Neural cell (in vitro differentiated cells): ENCODE data around the gene TRMT11. TPM values are rescaled to one million over a fixed set of nuclear protein-coding genes. Genes with fewer than 3 reads are reported as not detected.

Source experiments
- H2AFZ ChIP-seq: fragments of 200-600, 300-800 bp; sonication (generic), shearing (Covaris generic); 2 replicates; pipeline ENCODE4 v1.6.0; 2014; ENCODE audit warnings: low read depth, mild to moderate bottlenecking, antibody characterized with exemption, low read length, moderate library complexity
- H3F3A ChIP-seq: fragments of 200-600 bp; shearing (Covaris generic); 2 replicates; pipeline ENCODE4 v1.6.1; 2016; ENCODE audit warnings: mild to moderate bottlenecking, moderate library complexity, mixed read lengths, antibody characterized with exemption, low read length; ENCODE audit not compliant: insufficient read depth, poor library complexity, severe bottlenecking
- H3K27ac ChIP-seq: fragments of 200-600, 300-800 bp; sonication (generic), shearing (Covaris generic); 2 replicates; pipeline ENCODE4 v1.5.1; 2014; ENCODE audit warnings: mild to moderate bottlenecking, low read length, moderate library complexity
- H3K27me3 ChIP-seq: fragments of 300-800, 200-600 bp; sonication (generic), shearing (Covaris generic); 2 replicates; pipeline ENCODE4 v1.6.0; 2014; ENCODE audit warnings: mild to moderate bottlenecking, low read depth, low read length, moderate library complexity; ENCODE audit not compliant: insufficient read depth
- H3K36me3 ChIP-seq: fragments of 300-800, 200-600 bp; sonication (generic), shearing (Covaris generic); 2 replicates; pipeline ENCODE4 v1.5.1; 2014; ENCODE audit warnings: mild to moderate bottlenecking, antibody characterized with exemption, low read length, moderate library complexity; ENCODE audit not compliant: insufficient read depth
- H3K4me2 ChIP-seq: fragments of 300-800, 200-600 bp; sonication (generic), shearing (Covaris generic); 2 replicates; pipeline ENCODE4 v1.6.0; 2014; ENCODE audit warnings: mild to moderate bottlenecking, low read length
- H3K4me3 ChIP-seq: fragments of 300-800, 200-600 bp; sonication (generic), shearing (Covaris generic); 2 replicates; pipeline ENCODE4 v1.5.1; 2014; ENCODE audit warnings: mild to moderate bottlenecking, low read length, moderate library complexity
- H3K79me2 ChIP-seq: fragments of 200-600 bp; shearing (Covaris generic); replicated peaks from 2 replicates; pipeline ENCODE4 v1.6.0; 2014; ENCODE audit warnings: mild to moderate bottlenecking, low read length, moderate library complexity; ENCODE audit not compliant: insufficient read depth
- H3K9ac ChIP-seq: fragments of 300-800, 200-600 bp; sonication (generic), shearing (Covaris generic); 2 replicates; pipeline ENCODE4 v1.6.1; 2016; ENCODE audit warnings: mild to moderate bottlenecking, low read length, mixed read lengths
- H3K9me2 ChIP-seq: fragments of 200-600 bp; shearing (Covaris generic); 2 replicates; pipeline ENCODE4 v1.6.1; 2016; ENCODE audit warnings: mild to moderate bottlenecking, low read length, mixed read lengths; ENCODE audit not compliant: insufficient read depth
- H3K9me3 ChIP-seq: fragments of 200-600, 300-800 bp; sonication (generic), shearing (Covaris generic); 2 replicates; pipeline ENCODE4 v1.6.1; 2016; ENCODE audit warnings: mild to moderate bottlenecking, mixed run types, low read length, moderate library complexity, mixed read lengths
- H4K20me1 ChIP-seq: fragments of 200-600 bp; shearing (Covaris generic); 2 replicates; pipeline ENCODE4 v1.6.1; 2016; ENCODE audit warnings: mild to moderate bottlenecking, mixed run types; ENCODE audit not compliant: insufficient read depth
- EP300 ChIP-seq: fragments of 450-650 bp; conservative IDR thresholded peaks from 2 replicates; pipeline ENCODE4 v1.6.1; 2014; ENCODE audit warnings: antibody characterized with exemption, mild to moderate bottlenecking, moderate library complexity; ENCODE audit not compliant: poor library complexity, severe bottlenecking
- EZH2 ChIP-seq: fragments of 200-600, 300-800 bp; shearing (Covaris generic), sonication (generic); IDR thresholded peaks from 2 replicates; pipeline ENCODE4 v1.6.1; 2014; ENCODE audit warnings: antibody characterized with exemption, low read length, borderline replicate concordance, mild to moderate bottlenecking; ENCODE audit not compliant: insufficient read depth, poor library complexity, severe bottlenecking
- MXI1 ChIP-seq: fragments of 450-650 bp; conservative IDR thresholded peaks from 2 replicates; pipeline ENCODE4 v1.6.1; 2014; ENCODE audit warnings: antibody characterized with exemption, mild to moderate bottlenecking; ENCODE audit not compliant: poor library complexity, severe bottlenecking
- POLR2AphosphoS5 ChIP-seq: IDR thresholded peaks from 2 replicates; pipeline ENCODE4 v1.6.1; 2012
- RAD21 ChIP-seq: fragments of 450-650 bp; conservative IDR thresholded peaks from 2 replicates; pipeline ENCODE4 v1.6.1; 2014; ENCODE audit warnings: antibody characterized with exemption, mild to moderate bottlenecking, moderate library complexity
- SMC3 ChIP-seq: fragments of 450-650 bp; conservative IDR thresholded peaks from 2 replicates; pipeline ENCODE4 v1.6.1; 2014; ENCODE audit warnings: antibody characterized with exemption, mild to moderate bottlenecking, moderate library complexity; ENCODE audit not compliant: poor library complexity
- TAF1 ChIP-seq: IDR thresholded peaks from 2 replicates; pipeline ENCODE4 v1.6.1; 2012; ENCODE audit warnings: low read depth
- polyA plus RNA-seq: library from polyadenylated mRNA; depleted of rRNA; stranded (reverse); fragments of >200 nt; gene quantifications from 2 replicates; pipeline ENCODE4 v1.2.3, GENCODE V29; 2014
- TF ChIP-seq, protein P1 (sequence below): fragments of 450-650 bp; IDR thresholded peaks from 2 replicates; pipeline ENCODE4 v1.5.1; 2014; ENCODE audit warnings: antibody characterized with exemption, mild to moderate bottlenecking, moderate library complexity; ENCODE audit not compliant: poor library complexity, severe bottlenecking
- TF ChIP-seq, protein P2 (sequence below): IDR thresholded peaks from 2 replicates; pipeline ENCODE4 v1.6.1; 2012; ENCODE audit warnings: borderline replicate concordance

Gene TRMT11
- polyA plus RNA-seq, 1 donor from 2014 or later: 37.6 TPM

DNA sequence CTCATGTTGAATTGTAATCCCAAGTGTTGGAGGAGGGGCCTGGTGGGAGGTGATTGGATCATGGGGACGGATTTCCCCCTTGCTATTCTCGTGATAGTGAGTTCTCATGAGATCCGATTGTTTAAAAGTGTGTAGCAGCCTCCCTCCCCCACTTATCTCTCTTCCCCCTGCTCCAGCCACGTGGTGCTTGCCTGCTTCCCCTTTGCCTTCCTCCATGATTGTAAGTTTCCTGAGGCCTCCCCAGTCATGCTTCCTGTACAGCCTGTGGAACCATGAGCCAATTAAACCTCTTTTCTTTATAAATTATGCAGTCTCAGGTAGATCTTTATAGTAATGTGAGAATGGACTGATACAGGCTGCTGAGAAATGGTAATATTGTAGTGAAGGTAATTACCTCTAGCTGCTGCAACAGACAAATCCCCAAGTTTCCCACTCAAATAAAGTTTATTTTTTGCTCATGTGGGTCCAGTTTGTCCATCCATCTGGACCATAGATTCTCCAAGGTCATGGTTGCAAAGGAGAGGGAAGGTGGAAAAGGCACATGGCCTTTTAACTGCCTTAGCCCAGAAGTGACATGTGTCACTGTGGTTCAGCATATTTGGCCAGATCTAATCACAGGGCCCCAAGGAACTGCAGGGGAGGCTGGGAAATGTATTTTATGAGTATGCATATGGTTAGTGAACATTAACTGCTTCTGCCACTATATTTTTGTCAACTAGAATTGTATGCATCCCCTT, 89.2 kb downstream of the TRMT11 start:
- TF ChIP-seq TAF1 (no peak), EZH2 (no peak)
- Histone ChIP-seq H3K9me3 (no peaks in the 10 kb centered on the region), H3K9me2 (no peaks in the 10 kb centered on the region), H3K36me3 (no peaks in the 10 kb centered on the region), H3K27me3 (no peaks in the 10 kb centered on the region), H3F3A (no peaks in the 10 kb centered on the region), H3K9ac (no peak overlapping the region), H4K20me1 (no peaks in the 10 kb centered on the region), H3K27ac (no peak overlapping the region), H3K4me3 (no peak overlapping the region), H2AFZ (no peak overlapping the region), H3K79me2 (no peaks in the 10 kb centered on the region), H3K4me2 (no peak overlapping the region)

DNA sequence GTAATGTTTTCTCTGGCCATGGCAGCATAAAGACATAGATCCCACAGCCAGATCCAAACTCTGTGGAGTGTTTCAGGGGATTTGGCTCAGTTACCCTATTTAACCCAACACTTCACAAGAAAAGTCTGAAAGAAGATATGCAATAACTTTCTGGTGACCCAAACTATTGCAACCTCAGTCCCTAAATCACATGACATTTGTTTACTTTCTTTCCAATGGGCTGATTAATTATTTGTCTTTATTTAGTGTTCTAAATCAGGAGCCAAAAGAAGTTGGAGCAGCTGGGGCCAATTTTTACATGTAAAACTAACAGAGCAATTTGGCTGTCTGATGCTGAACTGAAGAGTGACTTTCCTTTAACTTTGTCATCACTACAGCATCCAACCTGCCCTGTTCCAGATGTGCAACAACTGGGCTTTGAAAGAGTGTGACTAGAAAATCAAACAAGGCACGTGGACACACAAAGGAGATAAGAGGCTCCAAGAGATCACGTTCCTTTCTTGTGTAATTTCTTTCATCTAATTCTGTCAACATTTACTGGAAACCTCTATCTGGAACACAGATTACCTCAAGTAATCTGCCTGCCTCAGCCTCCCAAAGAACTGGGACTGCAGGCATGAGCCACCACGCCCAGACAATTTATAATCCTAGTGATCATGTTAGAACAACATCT, 90.8 kb downstream of the TRMT11 start:
- Histone ChIP-seq H3K36me3 (no peaks in the 10 kb centered on the region), H3K4me2 (no peak overlapping the region), H3K27me3 (no peaks in the 10 kb centered on the region), H3K9me3 (no peaks in the 10 kb centered on the region), H3K9me2 (no peaks in the 10 kb centered on the region), H3K9ac (no peak overlapping the region), H3K79me2 (no peaks in the 10 kb centered on the region), H2AFZ (no peak overlapping the region), H3K4me3 (no peak overlapping the region), H3K27ac (no peak overlapping the region), H4K20me1 (no peaks in the 10 kb centered on the region), H3F3A (no peaks in the 10 kb centered on the region)
- TF ChIP-seq RAD21 (no peak), TAF1 (no peak), EP300 (no peak), SMC3 (no peak), MXI1 (no peak), POLR2AphosphoS5 (no peak), EZH2 (no peak)
- TF ChIP-seq, protein P1, sequence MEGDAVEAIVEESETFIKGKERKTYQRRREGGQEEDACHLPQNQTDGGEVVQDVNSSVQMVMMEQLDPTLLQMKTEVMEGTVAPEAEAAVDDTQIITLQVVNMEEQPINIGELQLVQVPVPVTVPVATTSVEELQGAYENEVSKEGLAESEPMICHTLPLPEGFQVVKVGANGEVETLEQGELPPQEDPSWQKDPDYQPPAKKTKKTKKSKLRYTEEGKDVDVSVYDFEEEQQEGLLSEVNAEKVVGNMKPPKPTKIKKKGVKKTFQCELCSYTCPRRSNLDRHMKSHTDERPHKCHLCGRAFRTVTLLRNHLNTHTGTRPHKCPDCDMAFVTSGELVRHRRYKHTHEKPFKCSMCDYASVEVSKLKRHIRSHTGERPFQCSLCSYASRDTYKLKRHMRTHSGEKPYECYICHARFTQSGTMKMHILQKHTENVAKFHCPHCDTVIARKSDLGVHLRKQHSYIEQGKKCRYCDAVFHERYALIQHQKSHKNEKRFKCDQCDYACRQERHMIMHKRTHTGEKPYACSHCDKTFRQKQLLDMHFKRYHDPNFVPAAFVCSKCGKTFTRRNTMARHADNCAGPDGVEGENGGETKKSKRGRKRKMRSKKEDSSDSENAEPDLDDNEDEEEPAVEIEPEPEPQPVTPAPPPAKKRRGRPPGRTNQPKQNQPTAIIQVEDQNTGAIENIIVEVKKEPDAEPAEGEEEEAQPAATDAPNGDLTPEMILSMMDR: no peak
- TF ChIP-seq, protein P2, sequence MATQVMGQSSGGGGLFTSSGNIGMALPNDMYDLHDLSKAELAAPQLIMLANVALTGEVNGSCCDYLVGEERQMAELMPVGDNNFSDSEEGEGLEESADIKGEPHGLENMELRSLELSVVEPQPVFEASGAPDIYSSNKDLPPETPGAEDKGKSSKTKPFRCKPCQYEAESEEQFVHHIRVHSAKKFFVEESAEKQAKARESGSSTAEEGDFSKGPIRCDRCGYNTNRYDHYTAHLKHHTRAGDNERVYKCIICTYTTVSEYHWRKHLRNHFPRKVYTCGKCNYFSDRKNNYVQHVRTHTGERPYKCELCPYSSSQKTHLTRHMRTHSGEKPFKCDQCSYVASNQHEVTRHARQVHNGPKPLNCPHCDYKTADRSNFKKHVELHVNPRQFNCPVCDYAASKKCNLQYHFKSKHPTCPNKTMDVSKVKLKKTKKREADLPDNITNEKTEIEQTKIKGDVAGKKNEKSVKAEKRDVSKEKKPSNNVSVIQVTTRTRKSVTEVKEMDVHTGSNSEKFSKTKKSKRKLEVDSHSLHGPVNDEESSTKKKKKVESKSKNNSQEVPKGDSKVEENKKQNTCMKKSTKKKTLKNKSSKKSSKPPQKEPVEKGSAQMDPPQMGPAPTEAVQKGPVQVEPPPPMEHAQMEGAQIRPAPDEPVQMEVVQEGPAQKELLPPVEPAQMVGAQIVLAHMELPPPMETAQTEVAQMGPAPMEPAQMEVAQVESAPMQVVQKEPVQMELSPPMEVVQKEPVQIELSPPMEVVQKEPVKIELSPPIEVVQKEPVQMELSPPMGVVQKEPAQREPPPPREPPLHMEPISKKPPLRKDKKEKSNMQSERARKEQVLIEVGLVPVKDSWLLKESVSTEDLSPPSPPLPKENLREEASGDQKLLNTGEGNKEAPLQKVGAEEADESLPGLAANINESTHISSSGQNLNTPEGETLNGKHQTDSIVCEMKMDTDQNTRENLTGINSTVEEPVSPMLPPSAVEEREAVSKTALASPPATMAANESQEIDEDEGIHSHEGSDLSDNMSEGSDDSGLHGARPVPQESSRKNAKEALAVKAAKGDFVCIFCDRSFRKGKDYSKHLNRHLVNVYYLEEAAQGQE: no peak
